Measurements from ENCODE around the gene GNAT3.

GNAT3 gene

DNA sequence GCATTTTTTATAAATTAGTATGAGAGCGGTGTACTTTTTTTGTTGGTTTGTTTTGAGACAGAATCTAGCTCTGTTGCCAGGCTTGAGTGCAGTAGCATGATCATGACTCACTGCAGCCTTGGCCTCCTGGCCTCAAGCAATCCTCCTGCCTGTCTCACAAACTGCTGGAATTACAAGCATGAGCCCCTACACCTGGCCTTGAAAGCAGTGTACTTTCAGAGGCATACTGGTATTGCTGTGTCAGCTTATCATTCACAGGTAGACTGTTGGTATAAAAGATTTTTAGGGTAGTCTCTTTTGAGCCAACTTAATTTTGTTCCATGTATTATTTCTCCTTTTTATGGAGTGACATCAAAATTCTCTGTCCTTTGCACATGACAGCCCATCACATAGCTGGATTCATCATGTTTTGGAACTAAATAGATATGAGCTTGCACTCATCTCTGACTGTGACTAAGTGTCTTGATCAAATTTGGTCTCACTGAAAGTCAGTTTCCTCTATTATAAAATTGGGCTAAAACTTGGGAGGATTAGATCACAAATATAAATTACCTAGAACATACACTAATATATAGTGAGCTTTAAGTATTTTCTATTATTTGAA is 12.4 kb downstream of the GNAT3 start:
- no peak for DNase-seq

GRCh38 chr7:80498481-80499349 is 13.1 kb downstream of the GNAT3 start:
- no peak for DNase-seq

DNA sequence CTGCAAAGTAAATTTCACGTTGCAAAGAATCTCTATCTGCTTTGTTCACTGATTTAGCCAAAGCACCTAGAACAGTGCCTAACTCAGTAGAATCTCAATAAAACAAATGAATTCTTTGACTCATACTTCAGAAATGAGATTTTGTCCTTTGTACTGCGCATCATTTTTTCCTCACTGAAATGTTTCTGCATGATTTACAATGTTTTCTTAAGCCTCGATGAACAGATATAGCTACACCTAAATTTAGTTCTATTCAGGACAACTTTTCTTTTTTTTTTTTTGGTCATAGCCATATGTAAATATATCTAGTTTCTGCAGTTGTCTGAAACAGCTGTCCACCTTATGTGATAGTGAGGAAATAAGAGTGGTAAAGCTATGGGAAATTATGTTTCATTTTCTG is 15.3 kb downstream of the GNAT3 start:
- DNase-seq, result no peak

DNA sequence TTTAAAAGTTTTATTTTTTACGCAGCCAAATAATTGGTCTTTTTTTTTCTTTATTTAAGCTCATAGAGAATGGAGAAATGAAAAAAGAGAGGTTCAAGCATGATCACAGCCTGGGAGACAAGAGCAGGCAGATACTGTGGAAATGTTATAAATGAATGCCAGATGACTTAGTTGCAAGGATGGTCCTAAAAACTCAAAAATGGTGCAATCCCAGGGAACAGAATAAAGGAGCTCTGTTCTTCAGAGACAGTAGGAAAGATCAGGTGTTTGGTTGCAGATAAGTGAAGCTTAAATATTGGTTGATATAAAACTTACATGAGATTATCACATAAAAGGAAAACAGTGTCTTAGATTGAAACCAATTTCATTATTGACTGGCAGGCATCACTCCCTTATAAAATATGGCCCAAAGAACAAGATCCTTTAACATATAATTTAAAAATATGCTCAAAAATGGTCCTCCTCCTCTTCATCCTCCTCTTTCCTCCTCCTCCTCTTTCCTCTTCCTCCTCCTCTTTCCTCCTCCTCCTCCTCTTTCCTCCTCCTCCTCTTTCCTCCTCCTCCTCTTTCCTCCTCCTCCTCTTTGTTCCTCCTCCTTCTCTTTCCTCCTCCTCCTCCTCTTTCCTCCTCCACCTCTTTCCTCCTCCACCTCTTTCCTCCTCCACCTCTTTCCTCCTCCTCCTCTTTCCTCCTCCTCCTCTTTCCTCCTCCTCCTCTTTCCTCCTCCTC is 18.6 kb downstream of the GNAT3 start:
- no peak for DNase-seq

DNA sequence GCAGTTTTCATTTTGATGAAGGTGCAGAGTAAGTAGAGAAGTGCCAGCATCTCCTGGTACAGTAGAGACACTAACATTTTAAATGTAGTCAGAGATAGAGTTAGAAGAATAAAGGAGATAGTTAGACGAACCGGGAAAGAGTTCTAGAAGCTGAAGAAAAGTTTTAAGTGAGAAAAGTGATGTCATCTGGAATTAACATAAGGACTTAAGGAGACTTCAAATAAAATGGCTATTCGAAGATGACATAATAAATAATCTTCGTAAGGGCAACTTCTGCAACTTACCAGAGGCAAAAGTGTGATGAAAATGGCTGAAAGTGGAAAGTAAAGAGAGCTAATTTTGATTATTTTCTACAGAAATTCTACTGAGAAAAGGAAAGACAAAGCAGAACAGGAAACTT is 20.4 kb downstream of the GNAT3 start:
- no peak for DNase-seq

DNA sequence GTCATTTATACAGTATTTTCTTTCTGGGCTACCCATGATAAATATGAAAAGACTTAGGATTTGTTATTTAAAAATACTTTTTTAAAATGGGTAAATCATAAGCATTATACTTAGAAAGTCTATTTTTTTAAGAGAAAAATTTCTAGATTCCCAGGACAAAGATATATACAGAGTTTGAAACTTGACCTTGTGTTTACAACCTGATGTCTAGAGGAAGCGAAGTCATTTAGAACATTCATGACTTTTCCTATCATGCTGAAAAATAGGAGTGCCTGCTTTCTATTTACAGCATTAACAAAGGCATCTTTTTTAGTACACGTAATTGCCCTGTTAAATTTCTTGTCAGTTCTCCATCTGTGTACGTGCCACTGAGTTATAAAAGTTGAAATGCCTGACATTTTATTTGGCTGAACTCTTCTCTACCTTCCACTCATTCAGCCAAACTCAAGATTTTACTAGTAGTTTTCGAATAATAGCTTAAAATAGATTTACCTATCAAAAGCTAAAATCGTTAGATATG is 23.0 kb downstream of the GNAT3 start:
- DNase-seq, result no peak

GRCh38 chr7:80488406-80488805 is 23.5 kb downstream of the GNAT3 start:
- DNase-seq, result no peak

DNA sequence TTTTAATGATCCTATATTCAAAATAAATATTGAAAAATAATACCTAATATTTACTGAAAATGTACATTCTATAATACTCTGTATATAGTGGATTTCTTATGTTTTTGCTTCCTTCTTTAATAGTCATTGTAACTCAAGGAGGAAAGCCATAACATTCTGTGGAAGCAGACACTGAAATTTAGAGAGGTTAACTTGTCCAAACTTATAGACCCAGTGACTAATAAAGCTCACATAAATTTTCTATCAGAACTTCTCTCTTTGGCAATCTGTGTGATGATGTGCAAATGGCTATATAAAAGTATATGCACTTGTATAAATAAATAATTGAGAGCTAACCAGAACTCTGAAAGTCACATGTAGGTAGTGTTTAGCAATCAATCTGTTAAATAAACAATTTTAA is 26.1 kb downstream of the GNAT3 start:
- no peak for DNase-seq

- DNase-seq, result no peak
These were observed 28.9 kb downstream of the GNAT3 start for GRCh38 chr7:80482950-80483349.

GRCh38 chr7:80481196-80481884 is 30.5 kb downstream of the GNAT3 start:
- DNase-seq, result no peak

DNA sequence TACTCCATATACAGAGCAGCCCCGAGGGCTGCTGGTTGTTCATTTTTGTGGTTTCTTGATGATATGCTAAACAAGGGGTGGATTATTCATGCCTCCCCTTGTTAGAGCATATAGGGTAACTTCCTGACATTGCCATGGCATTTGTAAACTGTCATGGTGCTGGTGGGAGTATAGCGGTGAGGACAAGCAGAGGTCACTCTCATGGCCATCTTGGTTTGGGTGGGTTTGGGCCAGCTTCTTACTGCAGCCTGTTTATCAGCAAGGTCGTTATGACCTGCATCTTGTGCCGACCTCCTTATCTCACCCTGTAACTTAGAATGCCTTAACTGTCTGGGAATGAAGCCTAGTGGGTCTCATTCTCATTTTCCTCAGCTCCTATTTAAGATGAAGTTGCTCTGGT is 31.3 kb downstream of the GNAT3 start:
- DNase-seq, result no peak

GRCh38 chr7:80478683-80479082 is 33.2 kb downstream of the GNAT3 start:
- DNase-seq, result no peak

DNA sequence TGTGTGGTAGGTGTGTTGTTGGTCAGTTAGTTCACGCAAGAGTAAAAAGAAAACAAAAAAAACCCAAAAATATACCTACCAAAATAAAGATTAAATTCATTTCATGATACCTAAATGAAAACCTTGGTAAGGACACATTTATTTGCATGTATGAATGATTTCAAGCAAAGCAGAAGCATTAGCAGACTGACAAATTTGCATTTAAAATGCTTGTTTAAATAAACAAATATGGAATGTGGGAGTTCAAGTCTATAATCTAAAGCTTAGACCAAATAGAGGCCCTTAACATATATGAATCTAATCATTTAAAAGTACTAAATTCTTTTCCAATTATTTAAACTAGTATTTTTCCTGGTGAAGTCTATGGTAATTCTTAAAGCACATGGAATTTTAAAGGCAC is 35.8 kb downstream of the GNAT3 start:
- DNase-seq, result no peak

- no peak for DNase-seq
These were observed 36.5 kb downstream of the GNAT3 start for GRCh38 chr7:80475383-80475782.

DNA sequence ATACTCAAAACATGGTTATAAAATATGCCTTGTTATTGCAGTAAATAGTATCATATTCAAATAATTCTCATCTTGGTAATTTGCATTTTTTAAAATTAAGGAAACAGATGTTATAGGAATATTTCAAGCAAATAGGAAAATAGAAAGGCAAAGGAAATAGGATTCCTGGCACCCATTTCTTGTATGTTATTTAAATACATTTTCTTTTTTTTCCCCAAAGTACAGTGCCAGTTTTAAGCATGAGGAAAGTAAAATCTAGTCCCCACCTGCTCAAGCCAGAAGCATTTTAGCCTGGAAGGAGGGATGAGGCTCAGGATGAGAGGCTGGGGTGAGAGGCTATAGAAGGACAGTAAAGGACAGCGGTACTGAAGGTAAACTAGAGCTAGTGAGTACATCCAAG is 38.1 kb downstream of the GNAT3 start:
- DNase-seq, result no peak

DNA sequence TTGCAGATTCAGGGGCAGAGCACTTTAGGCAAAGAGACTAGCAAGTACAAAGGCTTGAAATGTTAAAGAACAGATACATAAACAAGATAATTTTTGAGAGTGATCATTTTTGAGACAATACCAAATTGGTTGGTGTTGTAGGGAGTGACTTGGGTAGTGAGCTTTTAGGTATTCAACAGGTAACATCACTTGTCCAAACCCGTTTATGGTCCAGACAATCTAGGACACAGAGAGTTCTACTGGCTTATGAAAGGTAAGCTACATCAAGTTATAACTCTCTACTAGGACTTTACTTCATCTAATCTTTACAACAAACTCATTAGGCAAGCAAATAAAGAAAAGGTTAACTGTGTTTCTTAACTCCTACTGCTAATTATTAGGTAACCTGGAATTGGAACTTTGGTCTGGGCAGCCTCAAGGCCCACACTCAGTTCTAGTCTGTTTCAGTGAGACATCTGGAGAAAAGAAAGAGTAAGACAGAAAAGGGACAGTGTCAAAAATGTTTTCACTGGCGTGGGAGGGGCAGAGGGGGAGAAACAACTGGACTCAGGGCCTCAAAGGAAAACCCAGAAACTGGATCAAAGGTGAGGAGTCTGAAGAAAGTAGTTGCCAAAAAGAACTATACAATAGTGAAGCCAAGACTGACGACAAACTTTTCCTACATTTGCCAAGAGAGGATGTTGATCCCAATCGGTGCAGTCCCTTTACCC is 39.2 kb downstream of the GNAT3 start:
- DNase-seq, result no peak

DNA sequence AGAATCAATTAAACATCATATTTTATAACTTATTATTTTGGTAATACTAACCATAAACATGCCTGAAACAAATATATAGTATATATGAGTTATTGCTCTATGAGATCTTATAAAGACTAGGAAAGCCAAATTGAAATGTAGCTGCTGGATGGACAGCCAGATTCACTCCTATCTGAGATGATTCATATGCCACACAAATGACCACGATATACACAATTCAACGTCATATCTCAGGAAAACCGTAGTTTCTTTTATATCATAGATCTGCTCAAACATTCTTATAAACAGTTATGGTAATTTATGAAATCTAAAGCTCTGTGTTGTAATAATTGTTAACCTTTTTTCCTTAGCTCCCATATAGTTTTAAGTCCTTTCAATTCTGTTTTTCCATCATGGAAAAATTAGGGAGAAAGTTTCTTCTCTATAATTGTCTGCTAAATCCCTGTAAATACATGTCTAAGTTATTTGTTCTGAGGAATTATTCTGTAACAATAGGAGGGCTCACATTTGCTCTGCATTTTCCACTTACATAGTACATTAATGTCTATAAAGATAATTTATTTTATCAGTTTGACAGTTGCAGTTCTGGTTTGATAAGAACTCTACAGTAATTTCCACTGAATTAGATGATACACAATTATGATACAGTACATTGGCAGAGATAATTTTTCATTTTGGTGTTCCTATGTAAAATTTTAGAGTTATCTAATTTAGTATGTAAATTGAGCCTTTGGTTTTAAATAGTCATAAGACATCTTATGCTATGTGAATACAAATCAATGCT is 42.7 kb downstream of the GNAT3 start:
- no peak for DNase-seq

DNA sequence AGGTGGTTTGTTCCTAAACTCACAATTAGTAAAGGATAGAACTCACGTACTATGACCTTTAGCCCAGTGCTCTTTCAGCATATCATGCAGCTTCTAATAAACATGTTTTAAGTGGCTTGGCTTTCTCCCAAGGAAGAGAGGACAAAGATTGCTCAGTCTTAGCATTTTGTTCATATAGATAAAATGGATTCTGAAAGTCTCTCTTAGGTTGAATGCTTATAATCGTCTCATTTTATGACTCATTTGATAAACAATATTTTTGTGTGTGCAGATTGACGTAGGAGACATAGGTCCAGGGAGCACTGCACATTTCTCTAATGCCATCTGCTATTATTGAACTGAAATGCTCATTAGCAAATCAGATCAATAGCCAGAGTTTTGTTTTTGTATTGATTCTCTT is 44.8 kb downstream of the GNAT3 start:
- no peak for DNase-seq

- no peak for DNase-seq
These were observed 45.2 kb downstream of the GNAT3 start for GRCh38 chr7:80466636-80467035.

DNA sequence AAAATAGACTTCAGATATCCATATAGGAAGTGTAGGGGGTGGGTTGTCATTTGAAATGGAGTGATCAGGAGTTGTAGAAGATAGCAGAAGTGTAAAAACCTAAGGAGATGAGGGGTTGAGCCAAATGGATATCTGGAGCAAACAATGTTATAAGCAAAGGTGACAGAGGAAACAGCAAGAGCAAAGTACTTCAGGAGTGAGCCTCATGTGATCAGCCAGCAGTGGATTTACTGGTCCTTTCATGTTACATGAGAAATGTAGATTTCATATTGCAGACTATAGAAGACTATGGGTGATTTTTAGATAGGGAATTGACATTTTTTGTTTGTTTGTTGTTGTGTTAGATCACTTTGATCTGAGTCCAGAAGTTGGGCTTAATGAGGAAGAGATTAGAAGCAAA is 47.7 kb downstream of the GNAT3 start:
- no peak for DNase-seq

DNA sequence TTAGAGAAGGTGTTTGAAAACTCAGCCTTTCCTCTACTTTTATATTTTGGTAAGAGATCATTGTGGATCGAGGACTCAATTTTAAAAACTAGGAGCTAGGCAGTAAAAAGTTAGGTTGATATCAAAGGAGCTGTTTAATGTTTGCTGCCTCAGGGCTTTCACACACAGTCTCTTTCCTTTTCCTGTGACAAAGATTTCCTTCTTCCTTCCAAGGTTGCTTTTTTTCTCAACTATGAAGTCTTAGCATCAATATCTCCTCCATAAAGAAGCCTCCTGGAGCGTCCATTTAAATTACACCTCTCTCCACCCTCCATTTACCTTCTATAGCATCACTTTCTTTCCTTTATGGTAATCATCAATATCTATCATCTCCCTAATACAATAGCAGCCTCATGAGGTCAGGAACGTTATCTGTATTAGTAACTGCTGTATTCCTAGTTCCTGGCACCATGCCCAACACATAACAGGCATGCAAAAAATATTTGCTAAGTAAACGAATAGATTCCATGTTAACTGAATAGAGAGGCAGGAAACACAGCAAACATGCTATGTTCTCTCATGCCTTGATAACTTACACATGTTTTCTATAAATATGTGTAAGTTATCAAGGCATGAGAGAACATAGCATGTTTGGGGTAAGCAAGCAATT is 48.5 kb downstream of the GNAT3 start:
- no peak for DNase-seq

Data from stimulated activated CD4-positive, alpha-beta T cell treated with anti-CD3 and anti-CD28 coated beads, Interleukin-4, amount 100 ng/mL, for 24 hours (primary cell).